ENCODE data around the gene CHRFAM7A.
"Not testable (repeated sequence)": the region's sequence is repeated elsewhere in the genome, so short reads cannot be mapped to it uniquely, and the experiment has no call there.

The CHRFAM7A gene

GRCh38 chr15:30326145-30326544, 67.2 kb downstream of the CHRFAM7A start:
- H3K4me2 ChIP-seq (ENCODE audit: low read length): not testable (repeated sequence)

DNA sequence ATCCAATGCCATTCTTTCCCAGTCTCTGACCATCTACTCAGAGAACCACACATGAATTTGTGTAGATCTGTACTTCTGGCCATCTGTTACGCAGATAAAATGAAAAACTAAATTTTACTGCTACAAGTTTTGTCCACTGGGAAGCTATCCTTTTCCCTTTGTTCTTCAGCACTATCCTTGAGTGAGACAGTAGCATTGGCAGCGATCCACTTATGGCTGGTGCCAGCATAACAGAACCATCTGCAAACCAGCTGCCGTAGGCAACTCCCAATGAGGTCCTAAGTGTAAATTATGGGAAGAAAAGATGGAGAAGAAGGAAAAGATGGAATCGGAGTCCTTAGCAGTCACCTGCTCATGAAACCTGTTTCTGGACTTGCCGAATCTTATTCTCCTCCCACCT, 72.3 kb downstream of the CHRFAM7A start:
- not testable (repeated sequence) for H3K4me2 ChIP-seq (ENCODE audit: low read length); H3K36me3 ChIP-seq (ENCODE audit: control insufficient read depth, insufficient read depth, low read length); H3K27me3 ChIP-seq (ENCODE audit: control insufficient read depth, insufficient read depth, low read length); H3K4me1 ChIP-seq; H3K9me3 ChIP-seq (ENCODE audit: control insufficient read depth, low read length); H3K4me3 ChIP-seq (ENCODE audit: low read depth, low read length); H3K9ac ChIP-seq; H2AFZ ChIP-seq; H3K79me2 ChIP-seq
- H3K27ac ChIP-seq: peak overlapping the region; percentile 76

More at GRCh38 chr15:30326145-30326544, 67.2 kb downstream of the CHRFAM7A start:
- H3K36me3 ChIP-seq (ENCODE audit: control insufficient read depth, insufficient read depth, low read length); H3K4me3 ChIP-seq (ENCODE audit: low read depth, low read length); H3K79me2 ChIP-seq; H3K9ac ChIP-seq; H3K9me3 ChIP-seq (ENCODE audit: control insufficient read depth, low read length); H3K27me3 ChIP-seq (ENCODE audit: control insufficient read depth, insufficient read depth, low read length); H3K4me1 ChIP-seq: not testable (repeated sequence)
- Histone ChIP-seq H3K27ac (peak overlapping the region; percentile 82), H2AFZ (peak overlapping the region; percentile 42)
- TF ChIP-seq CTCF (IDR thresholded peaks at IDR 0.05): peak; percentile 74

GRCh38 chr15:30315704-30316103, 77.6 kb downstream of the CHRFAM7A start:
- H3K27ac ChIP-seq; H3K79me2 ChIP-seq; H2AFZ ChIP-seq; H3K4me2 ChIP-seq (ENCODE audit: low read length); H3K9me3 ChIP-seq (ENCODE audit: control insufficient read depth, low read length); H3K4me1 ChIP-seq; H3K36me3 ChIP-seq (ENCODE audit: control insufficient read depth, insufficient read depth, low read length); H3K9ac ChIP-seq; H3K4me3 ChIP-seq (ENCODE audit: low read depth, low read length); H3K27me3 ChIP-seq (ENCODE audit: control insufficient read depth, insufficient read depth, low read length): not testable (repeated sequence)

GRCh38 chr15:30310575-30310974, 82.8 kb downstream of the CHRFAM7A start:
- not testable (repeated sequence) for H3K4me2 ChIP-seq (ENCODE audit: low read length); H2AFZ ChIP-seq; H3K79me2 ChIP-seq; H3K4me1 ChIP-seq; H3K27ac ChIP-seq; H3K36me3 ChIP-seq (ENCODE audit: control insufficient read depth, insufficient read depth, low read length); H3K4me3 ChIP-seq (ENCODE audit: low read depth, low read length); H3K9me3 ChIP-seq (ENCODE audit: control insufficient read depth, low read length); H3K27me3 ChIP-seq (ENCODE audit: control insufficient read depth, insufficient read depth, low read length); H3K9ac ChIP-seq

All from parathyroid adenoma (tissue), 2 donors.